Measurements from ENCODE around the gene JOSD2.

JOSD2 gene

GRCh38 chr19:50547385-50548190 is 36.6 kb upstream of the JOSD2 start:
- H3K4me3 ChIP-seq (ENCODE audit: control insufficient read depth, low read depth, low read length), result no peak overlapping the region
- TF ChIP-seq CTCF (IDR thresholded peaks at IDR 0.05; ENCODE audit: control insufficient read depth, insufficient read depth, low read depth, low read length, missing control alignments), result no peak
- DNase-seq (ENCODE audit: low read depth), result no peak

GRCh38 chr19:50546527-50547221 is 35.7 kb upstream of the JOSD2 start:
- no peak for TF ChIP-seq CTCF (IDR thresholded peaks at IDR 0.05; ENCODE audit: control insufficient read depth, insufficient read depth, low read depth, low read length, missing control alignments)
- DNase-seq (ENCODE audit: low read depth), result no peak
- H3K4me3 ChIP-seq (ENCODE audit: control insufficient read depth, low read depth, low read length), result no peak overlapping the region

GRCh38 chr19:50542943-50543342 is 32.0 kb upstream of the JOSD2 start:
- TF ChIP-seq CTCF (IDR thresholded peaks at IDR 0.05; ENCODE audit: control insufficient read depth, insufficient read depth, low read depth, low read length, missing control alignments), result no peak
- no peak overlapping the region for H3K4me3 ChIP-seq (ENCODE audit: control insufficient read depth, low read depth, low read length)
- no peak for DNase-seq (ENCODE audit: low read depth)

GRCh38 chr19:50537769-50538230 is 26.8 kb upstream of the JOSD2 start:
- peak; percentile 28 for DNase-seq (ENCODE audit: low read depth)

GRCh38 chr19:50537306-50537685 is 26.3 kb upstream of the JOSD2 start:
- no peak overlapping the region for H3K4me3 ChIP-seq (ENCODE audit: control insufficient read depth, low read depth, low read length)
- TF ChIP-seq CTCF (IDR thresholded peaks at IDR 0.05; ENCODE audit: control insufficient read depth, insufficient read depth, low read depth, low read length, missing control alignments), result no peak
- DNase-seq (ENCODE audit: low read depth), result no peak

More at GRCh38 chr19:50537769-50538230, 26.8 kb upstream of the JOSD2 start:
- no peak overlapping the region for H3K4me3 ChIP-seq (ENCODE audit: control insufficient read depth, low read depth, low read length)
- TF ChIP-seq CTCF (IDR thresholded peaks at IDR 0.05; ENCODE audit: control insufficient read depth, insufficient read depth, low read depth, low read length, missing control alignments), result peak; percentile 92

GRCh38 chr19:50536662-50537305 is 25.8 kb upstream of the JOSD2 start:
- H3K4me3 ChIP-seq (ENCODE audit: control insufficient read depth, low read depth, low read length), result no peak overlapping the region
- DNase-seq (ENCODE audit: low read depth), result no peak
- TF ChIP-seq CTCF (IDR thresholded peaks at IDR 0.05; ENCODE audit: control insufficient read depth, insufficient read depth, low read depth, low read length, missing control alignments), result no peak

Data from AG09309 (cell line).